Liver (tissue), 3 donors: ENCODE data around the gene STOM.

Experiments
- FOXA2 ChIP-seq: IDR thresholded peaks from 2 replicates; pipeline ENCODE4 v1.6.1; 2016; ENCODE audit warnings: antibody characterized with exemption
- GABPA ChIP-seq, 2 donors: IDR thresholded peaks in 1 of 2; conservative IDR thresholded peaks in 1 of 2; 2 replicates each; pipeline ENCODE4 v1.6.1; 2016; ENCODE audit warnings: antibody characterized with exemption in 2 of 2, mild to moderate bottlenecking in 1 of 2, moderate library complexity in 1 of 2
- HNF4A ChIP-seq, 2 donors: conservative IDR thresholded peaks; 2 replicates each; pipeline ENCODE4 v1.6.1; 2016; ENCODE audit warnings: antibody characterized with exemption in 2 of 2, mild to moderate bottlenecking in 2 of 2
- JUND ChIP-seq, 2 donors: IDR thresholded peaks; 2 replicates each; pipeline ENCODE4 v1.6.1; 2016; ENCODE audit warnings: antibody characterized with exemption in 2 of 2
- RXRA ChIP-seq, 2 donors: IDR thresholded peaks; 2 replicates each; pipeline ENCODE4 v1.6.1; 2017 to 2018; ENCODE audit warnings: antibody characterized with exemption in 2 of 2, mild to moderate bottlenecking in 1 of 2
- TAF1 ChIP-seq: conservative IDR thresholded peaks from 2 replicates; pipeline ENCODE4 v1.6.1; 2016; ENCODE audit warnings: antibody characterized with exemption, mild to moderate bottlenecking
- YY1 ChIP-seq: IDR thresholded peaks from 2 replicates; pipeline ENCODE4 v1.6.1; 2016; ENCODE audit warnings: antibody characterized with exemption, mild to moderate bottlenecking
- TF ChIP-seq, protein P1 (sequence below): fragments of 150-350 bp; IDR thresholded peaks from 2 replicates; pipeline ENCODE4 v1.5.1; 2017; ENCODE audit warnings: improper control_type of control experiment, low read depth, low read length; ENCODE audit not compliant: missing input control
- TF ChIP-seq, protein P2 (sequence below): IDR thresholded peaks from 2 replicates; pipeline ENCODE4 v1.6.1; 2016; ENCODE audit warnings: antibody characterized with exemption
- TF ChIP-seq, protein P3 (sequence below): IDR thresholded peaks from 2 replicates; pipeline ENCODE4 v1.6.1; 2016; ENCODE audit warnings: antibody characterized with exemption, mild to moderate bottlenecking
- TF ChIP-seq, protein P4 (sequence below): IDR thresholded peaks from 2 replicates; pipeline ENCODE4 v1.6.1; 2016; ENCODE audit warnings: antibody characterized with exemption
- donor health status: healthy.
- donor health status: healthy.

DNA sequence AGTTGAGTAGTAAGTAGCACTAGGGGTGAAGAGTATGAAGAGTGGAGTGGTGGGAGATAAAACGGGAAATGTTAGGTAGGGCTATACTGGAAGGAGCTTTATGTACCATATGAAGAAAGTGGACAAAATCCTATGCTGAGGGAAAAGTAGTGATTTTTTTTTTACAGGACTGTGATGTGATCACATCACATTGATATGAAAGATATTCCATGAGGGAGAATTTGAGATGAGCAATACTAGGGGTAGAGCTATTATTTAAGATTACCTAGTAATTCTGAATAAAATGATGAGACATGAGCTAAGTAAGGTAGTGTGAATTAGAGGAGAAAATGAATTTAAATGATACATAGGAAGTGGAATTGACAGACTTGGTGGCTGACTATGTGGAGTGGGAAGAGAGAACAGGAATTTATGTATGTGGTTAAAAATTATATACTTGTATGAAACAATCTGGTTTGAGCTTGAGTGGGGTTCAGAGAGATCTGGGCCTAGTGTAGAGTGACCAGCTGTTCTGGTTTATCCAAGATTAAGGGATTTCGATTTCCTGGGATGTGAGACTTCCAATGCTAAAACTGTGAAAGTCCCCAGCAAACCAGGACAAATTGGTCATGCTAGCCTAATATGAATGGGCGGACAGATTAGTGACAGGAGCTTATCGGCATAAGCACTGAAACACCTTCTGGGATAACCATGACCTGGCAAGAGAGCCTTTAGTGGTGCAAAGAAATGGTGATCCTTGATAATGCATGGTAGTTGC lies 29.3 kb upstream of the STOM start:
- TF ChIP-seq, protein P1, sequence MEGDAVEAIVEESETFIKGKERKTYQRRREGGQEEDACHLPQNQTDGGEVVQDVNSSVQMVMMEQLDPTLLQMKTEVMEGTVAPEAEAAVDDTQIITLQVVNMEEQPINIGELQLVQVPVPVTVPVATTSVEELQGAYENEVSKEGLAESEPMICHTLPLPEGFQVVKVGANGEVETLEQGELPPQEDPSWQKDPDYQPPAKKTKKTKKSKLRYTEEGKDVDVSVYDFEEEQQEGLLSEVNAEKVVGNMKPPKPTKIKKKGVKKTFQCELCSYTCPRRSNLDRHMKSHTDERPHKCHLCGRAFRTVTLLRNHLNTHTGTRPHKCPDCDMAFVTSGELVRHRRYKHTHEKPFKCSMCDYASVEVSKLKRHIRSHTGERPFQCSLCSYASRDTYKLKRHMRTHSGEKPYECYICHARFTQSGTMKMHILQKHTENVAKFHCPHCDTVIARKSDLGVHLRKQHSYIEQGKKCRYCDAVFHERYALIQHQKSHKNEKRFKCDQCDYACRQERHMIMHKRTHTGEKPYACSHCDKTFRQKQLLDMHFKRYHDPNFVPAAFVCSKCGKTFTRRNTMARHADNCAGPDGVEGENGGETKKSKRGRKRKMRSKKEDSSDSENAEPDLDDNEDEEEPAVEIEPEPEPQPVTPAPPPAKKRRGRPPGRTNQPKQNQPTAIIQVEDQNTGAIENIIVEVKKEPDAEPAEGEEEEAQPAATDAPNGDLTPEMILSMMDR: no peak
- TF ChIP-seq JUND (IDR thresholded peaks at IDR 0.05): no peak
- TF ChIP-seq, protein P2, sequence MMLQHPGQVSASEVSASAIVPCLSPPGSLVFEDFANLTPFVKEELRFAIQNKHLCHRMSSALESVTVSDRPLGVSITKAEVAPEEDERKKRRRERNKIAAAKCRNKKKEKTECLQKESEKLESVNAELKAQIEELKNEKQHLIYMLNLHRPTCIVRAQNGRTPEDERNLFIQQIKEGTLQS: no peak
- TF ChIP-seq YY1: no peak
- no peak for TF ChIP-seq TAF1
- no peak for TF ChIP-seq GABPA (IDR thresholded peaks at IDR 0.05 in 1 of 2, conservative IDR thresholded peaks at IDR 0.05 in 1 of 2)
- no peak for TF ChIP-seq RXRA (IDR thresholded peaks at IDR 0.05)
- TF ChIP-seq, protein P3, sequence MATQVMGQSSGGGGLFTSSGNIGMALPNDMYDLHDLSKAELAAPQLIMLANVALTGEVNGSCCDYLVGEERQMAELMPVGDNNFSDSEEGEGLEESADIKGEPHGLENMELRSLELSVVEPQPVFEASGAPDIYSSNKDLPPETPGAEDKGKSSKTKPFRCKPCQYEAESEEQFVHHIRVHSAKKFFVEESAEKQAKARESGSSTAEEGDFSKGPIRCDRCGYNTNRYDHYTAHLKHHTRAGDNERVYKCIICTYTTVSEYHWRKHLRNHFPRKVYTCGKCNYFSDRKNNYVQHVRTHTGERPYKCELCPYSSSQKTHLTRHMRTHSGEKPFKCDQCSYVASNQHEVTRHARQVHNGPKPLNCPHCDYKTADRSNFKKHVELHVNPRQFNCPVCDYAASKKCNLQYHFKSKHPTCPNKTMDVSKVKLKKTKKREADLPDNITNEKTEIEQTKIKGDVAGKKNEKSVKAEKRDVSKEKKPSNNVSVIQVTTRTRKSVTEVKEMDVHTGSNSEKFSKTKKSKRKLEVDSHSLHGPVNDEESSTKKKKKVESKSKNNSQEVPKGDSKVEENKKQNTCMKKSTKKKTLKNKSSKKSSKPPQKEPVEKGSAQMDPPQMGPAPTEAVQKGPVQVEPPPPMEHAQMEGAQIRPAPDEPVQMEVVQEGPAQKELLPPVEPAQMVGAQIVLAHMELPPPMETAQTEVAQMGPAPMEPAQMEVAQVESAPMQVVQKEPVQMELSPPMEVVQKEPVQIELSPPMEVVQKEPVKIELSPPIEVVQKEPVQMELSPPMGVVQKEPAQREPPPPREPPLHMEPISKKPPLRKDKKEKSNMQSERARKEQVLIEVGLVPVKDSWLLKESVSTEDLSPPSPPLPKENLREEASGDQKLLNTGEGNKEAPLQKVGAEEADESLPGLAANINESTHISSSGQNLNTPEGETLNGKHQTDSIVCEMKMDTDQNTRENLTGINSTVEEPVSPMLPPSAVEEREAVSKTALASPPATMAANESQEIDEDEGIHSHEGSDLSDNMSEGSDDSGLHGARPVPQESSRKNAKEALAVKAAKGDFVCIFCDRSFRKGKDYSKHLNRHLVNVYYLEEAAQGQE: no peak
- TF ChIP-seq HNF4A (conservative IDR thresholded peaks at IDR 0.05): no peak
- TF ChIP-seq, protein P4, sequence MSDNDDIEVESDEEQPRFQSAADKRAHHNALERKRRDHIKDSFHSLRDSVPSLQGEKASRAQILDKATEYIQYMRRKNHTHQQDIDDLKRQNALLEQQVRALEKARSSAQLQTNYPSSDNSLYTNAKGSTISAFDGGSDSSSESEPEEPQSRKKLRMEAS: no peak
- no peak for TF ChIP-seq FOXA2
